HG03064 (cell line): ENCODE measurements around the gene GADD45B.
"Not testable (repeated sequence)": the region's sequence is repeated elsewhere in the genome, so short reads cannot be mapped to it uniquely, and the experiment has no call there.

Experiments used
- ATAC-seq: cut with Tn5 transposase; IDR thresholded peaks from one replicate; pipeline ENCODE4 v1.9.1; 2021; ENCODE audit warnings: low read depth; ENCODE audit not compliant: unreplicated experiment

The GADD45B gene

GRCh38 chr19:2484178-2484937 lies 8.4 kb downstream of the GADD45B start:
- no peak for ATAC-seq

DNA sequence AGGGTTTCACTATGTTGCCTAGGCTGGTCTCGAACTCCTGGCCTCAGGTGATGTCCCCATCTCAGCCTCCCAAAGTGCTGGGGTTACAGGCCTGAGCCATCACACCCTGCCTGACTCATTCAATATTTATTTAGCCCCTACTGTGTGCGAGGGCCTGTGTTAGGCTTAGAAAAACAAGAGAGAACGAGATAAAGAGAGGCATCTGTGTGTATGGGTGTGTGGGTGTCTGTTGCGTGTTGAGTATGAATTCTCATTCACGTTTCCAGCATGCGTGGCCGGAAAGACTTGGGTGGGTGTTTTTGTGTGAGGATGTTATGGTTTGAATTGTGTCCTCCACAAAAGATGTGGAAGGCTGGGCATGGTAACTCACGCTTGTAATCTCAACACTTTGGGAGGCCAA lies 9.5 kb downstream of the GADD45B start:
- no peak for ATAC-seq

DNA sequence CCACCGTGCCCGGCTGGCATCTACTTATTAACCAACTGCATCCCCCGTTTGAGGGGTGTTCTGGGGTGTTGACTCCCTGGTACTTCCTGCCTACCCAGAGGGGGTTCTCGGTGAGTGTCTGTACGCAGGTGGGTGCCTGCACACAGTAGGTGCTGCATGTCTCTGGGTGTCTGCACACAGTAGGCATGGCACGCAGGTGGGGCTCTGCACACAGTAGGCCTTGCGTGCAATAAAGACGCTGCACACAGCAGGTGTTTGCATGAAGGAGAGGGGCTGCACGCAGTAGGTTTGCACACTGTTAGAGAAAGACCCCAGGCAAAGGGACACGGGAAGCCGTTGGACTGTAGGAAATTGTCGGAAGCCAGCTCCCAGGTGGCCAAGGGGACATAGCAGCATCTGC lies 11.2 kb downstream of the GADD45B start:
- no peak for ATAC-seq

- ATAC-seq, result no peak
These were observed 11.9 kb downstream of the GADD45B start for GRCh38 chr19:2487842-2488241.

GRCh38 chr19:2488405-2488941 lies 12.5 kb downstream of the GADD45B start:
- no peak for ATAC-seq

- no peak for ATAC-seq
These were observed 13.2 kb downstream of the GADD45B start for GRCh38 chr19:2488942-2489731.

GRCh38 chr19:2490659-2491058 lies 14.7 kb downstream of the GADD45B start:
- ATAC-seq, result no peak

GRCh38 chr19:2491130-2491801 lies 15.3 kb downstream of the GADD45B start:
- no peak for ATAC-seq

DNA sequence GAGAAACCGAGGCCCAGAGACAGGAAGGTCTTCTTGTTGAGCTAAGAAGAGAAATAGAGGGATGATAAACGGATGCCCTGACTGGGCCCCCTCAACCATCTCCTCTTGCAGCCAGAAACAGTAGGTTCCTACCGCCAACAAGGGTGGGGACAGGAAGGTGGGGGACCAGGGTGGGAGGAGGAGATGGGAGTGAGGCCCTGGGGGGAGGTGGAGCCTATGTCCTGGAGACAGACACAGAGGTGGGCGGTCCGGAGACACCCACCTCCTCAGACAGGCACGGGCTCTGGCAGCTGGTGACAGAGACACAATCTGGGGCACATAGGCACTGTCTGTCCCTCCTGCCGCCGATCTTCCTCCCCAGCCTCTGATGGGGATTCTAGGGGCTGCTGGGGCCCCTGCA lies 16.9 kb downstream of the GADD45B start:
- ATAC-seq, result no peak

GRCh38 chr19:2493448-2493847 lies 17.5 kb downstream of the GADD45B start:
- not testable (repeated sequence) for ATAC-seq

DNA sequence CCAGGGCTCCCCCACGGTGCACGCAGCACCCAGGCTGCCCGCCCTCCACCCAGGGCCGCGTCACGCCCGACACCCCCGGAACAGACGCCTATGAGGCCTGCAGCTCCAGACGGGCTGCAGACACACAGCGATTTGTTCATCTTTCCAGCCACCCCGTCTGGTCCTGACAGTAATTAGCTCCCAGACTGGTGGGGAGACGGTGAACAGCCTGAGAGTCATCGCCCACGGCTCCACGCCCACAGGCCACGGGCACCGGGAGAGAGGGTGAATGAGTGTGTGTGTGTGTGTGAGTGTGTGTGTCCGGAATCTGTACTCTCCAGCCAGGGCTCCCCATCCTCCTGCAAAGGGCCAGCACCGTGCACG lies 18.1 kb downstream of the GADD45B start:
- ATAC-seq, result no peak

DNA sequence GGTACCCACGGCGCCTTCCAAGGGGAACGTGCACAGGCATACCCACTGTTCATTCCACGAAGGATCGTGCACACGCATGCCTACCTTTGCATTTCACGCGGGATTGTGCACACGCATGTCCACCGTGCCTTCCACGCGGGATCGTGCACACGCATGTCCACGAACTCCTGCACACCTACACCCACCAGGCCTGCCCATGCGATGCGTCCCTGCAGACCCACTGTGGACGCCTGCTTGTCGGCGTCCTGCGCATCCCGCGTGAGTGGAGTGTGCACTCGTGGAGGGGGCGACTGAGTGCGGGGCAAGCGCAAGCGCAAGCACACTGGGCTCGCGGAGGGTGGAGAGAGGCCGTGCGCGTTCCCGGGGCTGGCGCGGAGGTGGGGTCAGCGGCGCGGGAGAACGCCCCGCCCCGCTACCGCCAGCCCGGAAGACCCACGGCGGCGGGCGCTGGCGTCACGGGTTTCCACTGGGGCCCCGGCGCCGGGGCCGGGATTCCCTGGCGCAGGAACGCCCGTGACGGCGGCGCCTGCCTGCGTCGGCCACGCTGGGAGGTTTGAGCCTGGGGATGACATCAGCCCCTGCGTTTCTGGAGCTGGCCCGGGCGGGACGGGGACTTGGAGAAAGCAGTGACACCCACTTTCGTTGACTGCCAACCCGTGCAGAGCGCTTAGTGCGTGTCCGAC lies 18.7 kb downstream of the GADD45B start:
- ATAC-seq, result no peak

DNA sequence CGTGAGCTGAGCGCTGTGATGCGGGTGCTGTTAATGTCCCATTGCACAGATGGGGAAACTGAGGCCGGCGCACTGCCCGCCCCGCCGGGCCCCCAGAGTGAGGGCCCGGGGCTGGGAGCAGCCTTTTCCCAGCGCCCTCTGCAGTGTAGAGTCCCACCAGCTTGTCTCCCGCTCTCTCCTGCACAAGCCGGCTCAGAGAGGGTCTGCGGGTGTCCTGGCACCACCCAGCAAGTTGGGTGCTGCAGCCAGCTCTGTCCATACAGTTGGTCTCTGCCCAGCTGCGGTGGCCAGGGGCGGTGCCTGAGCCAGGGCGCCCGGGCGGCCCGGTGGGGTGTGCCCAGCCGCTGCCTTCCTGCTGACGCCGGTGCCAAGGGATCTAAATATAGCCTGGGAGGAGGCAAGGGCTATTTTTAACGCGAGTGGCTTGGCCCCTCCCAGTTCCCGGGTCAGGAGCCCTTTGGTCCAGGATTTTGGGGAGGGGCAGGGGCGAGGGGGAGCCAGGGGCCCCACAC lies 19.3 kb downstream of the GADD45B start:
- no peak for ATAC-seq

DNA sequence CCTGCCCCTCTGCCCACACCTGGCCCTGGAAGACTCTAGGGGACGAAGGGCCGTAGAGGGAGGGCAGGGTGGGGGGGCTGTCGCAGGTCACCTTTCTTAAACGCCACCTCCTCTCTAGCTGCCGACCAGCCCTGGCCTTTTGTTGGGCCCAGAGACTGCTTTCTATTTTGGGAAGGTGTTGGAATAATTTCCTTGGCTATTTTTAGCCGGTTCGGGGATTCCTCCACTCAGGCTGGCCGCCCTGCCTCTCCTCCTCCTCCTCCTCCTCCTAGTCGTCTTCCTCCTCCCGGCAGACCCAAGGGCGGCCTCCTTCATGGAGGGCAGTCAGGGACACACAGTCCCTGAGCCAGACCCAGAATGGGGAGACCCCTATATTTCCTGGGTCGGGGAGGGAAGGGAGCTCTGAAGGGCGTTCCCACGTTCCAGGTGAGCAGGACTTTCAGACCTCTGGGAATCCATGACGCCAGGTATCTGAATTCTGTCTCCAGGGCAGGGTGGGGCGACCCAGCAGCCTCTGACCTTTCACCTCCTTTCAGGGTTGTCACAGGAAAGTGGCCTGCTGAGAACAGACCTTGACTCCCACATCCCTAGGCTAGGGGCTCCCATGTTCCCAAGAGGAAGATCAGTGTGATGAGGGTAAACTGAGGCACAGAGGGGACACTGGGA lies 19.9 kb downstream of the GADD45B start:
- ATAC-seq, result no peak

GRCh38 chr19:2497186-2497585 lies 21.3 kb downstream of the GADD45B start:
- no peak for ATAC-seq

DNA sequence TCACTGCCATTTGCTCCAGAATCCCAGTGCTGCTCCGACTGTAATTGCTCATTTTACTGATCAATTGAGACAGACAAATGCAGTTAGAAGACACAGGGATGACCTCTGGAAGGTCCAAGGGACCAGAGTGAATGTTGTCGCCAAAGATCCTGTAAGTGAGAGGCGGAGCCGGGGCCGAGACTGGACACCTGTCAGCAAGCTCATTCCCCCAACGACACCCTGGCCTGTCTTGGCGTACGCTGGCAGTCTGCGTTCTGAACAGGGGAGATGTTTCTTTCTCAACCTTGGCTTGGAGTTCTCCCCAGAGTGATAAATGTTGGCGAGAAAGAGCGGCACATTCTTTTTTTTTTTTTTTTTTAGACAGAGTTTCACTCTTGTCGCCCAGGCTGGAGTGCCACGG lies 24.2 kb downstream of the GADD45B start:
- no peak for ATAC-seq

GRCh38 chr19:2500841-2501261 lies 24.9 kb downstream of the GADD45B start:
- ATAC-seq, result no peak

GRCh38 chr19:2503521-2504109 lies 27.7 kb downstream of the GADD45B start:
- ATAC-seq, result no peak

GRCh38 chr19:2506656-2507055 lies 30.7 kb downstream of the GADD45B start:
- not testable (repeated sequence) for ATAC-seq

DNA sequence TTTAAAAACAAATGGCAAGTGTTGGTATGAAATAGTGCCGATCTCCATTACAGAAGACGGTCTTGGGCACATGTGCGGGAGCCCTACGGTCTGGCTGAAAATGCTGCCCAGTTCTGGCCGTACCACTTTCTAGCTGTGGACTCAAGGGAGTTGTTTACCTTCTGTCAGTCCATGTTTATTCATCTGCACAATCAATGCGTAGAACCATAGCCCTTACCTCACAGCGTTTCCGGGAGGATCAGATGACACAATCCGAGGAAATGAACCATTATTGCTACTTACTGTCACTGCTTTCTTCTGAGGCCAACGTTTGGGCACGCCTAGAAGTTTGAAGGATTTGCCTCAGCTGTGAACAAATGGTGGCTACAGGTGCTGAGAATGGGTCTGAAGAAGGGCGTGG lies 31.2 kb downstream of the GADD45B start:
- no peak for ATAC-seq
